Measurements from ENCODE around the gene OTOS.

Gene OTOS

DNA sequence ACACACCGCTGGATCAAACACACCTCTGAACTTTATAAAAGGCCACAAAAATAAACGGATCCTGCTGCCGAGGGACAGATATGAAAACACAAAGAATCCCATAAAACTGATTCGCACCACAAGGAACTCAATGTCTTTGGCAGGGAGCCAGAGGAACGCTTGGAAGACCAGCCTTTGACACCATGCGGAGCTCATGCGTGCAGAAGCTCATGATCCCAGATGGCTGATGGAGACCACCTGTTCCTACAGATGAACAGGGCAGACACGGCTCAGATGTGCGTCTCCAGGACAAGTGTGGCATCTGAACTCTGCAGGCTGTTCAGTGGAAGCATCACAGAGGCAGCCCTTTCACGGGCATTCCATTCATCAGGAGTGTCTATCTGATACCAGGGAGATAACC lies 29.2 kb downstream of the OTOS start:
- no peak for DNase-seq

DNA sequence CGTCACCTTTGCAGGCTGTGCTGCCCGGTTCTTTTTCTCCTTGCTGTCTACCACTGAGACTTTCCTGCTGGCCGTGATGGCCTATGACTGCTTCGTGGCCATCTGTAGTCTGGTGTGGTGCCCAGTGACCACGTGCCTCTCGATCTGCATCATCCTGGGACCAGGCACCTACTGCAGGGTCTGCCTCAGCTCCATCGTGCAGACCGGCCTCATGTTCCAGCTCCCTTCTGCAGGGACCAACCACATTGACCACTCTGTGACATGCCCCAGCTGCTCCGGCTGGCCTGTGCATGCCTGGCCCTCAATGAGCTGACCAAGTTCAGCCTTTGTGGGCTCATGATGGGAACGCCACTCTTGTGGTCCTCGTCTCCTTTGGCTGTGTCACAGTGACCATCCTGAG lies 31.1 kb downstream of the OTOS start:
- DNase-seq = no peak

DNA sequence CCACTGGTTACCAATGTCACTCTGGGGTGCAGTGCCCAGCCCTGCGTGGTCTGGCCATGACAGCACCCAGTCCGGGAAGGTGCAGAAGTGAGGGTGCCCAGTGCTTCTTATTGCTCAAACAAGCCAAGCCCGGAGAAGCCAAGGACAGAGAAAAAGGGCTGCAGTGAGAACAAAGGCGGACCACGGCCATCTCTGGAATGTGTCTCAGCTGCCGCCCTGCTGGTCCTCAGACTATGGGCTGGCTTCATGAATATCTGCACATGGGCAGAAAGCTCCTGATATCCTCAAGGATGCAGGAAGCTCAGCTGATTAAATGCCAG lies 33.0 kb downstream of the OTOS start:
- no peak for DNase-seq

DNA sequence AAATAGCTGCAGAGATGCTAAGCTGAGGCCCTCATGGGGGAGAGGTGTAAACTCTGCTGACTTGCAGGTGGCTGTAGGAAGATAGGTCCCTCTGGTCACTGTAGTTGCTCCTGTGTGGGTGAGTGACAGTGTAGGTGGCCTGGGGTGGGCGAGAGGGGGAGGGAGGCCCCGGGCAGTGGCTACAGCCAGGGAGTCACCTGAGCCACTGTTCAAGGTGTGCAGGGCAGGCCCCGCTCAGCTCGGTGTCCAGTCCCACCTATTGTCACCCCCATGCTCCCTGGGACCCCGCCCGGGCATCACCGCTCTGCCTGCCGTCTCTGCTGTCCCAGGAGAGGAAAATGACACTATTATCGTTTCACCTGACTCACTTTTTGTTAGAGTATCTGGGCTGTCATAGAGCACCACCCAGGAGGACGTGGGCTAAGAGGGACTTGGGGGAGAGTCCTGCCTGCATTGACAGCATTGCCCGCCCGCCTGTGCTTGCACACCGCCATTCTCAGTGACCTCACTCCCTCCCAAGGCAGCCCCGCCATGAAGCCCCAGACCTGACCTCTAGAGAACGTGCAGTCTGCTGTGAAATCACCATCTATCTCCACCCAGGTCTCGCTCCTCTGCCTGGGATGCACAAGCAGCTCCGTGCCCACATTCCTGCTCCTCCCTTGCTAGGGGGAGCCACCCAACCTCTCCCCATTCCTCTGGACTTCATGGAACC lies 33.5 kb downstream of the OTOS start:
- DNase-seq = no peak

DNA sequence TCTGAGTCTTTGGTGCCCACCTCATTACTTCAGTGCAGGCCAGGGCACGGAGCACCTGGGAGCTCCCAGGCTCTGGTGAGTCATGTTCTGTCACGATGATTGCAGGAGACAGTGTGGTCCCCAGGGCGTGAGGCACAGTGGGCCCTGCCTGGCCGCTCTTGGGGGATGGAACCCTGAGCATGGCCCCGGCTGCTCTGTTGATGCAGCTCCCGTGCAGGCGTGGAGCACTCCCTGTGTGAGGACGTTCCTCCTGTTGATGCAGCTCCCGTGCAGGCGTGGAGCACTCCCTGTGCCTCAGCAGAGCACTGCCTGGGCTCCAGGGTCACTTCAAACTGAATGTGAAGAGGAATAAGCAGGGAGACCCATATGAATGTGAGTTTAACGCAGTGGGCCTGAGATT lies 34.5 kb downstream of the OTOS start:
- DNase-seq = no peak

DNA sequence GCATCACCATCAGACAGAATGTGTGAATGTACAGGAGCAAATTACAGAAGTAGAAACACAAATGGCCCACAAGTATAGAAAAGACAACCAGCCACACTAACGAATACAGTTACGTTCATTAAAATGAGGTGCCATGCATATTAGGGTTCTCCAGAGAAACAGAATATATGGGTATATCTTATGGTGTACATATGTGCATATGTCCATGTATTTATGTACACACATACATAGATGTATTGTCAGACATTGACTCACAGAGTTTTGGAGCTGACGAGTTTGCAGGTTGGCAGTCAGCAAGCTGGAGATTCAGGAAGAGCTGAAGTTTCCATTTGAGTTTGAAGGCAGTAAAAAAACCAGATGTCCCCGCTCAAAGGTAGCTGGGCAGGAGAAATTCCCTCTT lies 37.3 kb downstream of the OTOS start:
- DNase-seq = no peak

DNA sequence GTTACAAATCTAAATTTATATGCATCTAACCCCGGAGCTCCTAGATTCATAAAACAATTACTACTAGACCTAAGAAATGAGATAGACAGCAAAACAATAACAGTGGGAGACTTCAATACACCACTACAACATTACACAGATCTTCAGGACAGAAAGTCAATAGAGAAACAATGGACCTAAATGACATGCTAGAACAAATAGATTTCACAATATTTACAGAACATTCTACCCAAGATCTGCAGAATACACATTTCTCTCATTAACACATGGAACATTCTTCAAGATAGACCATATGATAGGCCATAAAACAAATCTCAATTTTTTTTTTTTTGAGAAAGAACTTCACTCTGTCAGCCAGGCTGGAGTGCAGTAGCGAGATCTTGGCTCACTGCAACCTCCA lies 42.1 kb downstream of the OTOS start:
- no peak for DNase-seq

DNA sequence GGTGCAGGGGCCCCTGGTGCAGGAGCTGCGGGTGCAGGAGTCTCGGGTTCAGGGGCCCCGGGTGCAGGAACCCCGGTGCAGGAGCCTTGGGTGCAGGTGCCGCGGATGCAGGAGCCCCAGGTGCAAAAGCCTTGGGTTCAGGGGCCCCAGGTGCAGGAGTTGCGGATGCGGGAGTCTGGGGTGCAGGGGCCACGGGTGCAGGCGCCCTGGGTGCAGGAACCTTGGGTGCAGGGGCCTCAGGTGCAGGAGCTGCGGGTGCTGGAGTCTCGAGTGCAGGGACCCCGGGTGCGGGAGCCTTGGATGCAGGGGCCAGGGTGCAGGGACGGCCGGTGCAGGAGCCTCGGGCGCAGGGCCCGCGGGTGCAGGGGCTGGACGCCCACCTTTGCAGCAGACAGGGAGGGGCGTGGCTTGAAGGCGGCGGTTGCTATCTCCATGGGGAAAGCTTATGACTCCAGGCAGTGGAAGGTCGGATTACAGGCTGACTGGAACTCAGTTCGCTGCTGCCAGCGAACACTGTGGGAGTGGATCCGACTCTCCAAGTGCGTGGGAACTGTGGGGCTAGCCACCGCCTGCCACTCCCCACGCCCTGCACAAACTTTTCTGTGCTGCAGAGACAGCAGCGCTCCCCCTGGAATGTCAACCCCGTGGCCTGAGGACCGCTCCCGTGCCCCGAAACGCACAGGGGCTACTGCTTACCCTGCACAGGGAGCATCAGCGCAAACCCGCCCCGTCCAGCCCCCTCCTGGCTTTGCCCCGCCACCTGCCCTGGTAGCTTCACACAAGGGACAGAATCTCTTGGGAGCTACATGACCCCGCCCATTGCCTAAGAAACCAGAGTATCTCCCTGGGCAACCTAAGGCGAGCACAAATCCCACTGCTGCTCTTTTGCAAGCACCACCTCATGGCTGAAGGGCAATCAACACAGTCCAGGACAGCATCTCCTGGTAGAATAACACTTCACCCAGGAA lies 44.6 kb downstream of the OTOS start:
- DNase-seq = no peak

DNA sequence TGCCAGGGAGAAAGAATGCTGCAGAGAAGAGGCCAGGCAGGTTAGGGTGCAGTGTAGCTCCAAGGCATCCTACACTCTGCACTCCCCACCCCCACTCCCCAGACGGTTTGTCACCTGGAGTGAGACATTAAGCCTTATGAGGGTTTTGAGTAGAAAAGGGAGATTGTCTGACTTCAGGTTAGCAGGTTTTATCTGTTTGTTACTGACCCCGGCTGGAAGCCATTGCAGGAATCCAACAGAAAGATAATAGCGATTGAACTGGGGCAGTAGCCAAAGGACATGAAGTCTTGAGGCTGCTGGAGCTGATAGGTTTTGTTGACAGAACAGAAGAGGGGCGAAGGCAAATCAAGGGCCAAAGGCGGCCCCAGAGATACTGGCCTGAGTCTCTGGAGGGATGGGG lies 51.2 kb downstream of the OTOS start:
- no peak for DNase-seq
